Right renal pelvis (tissue), 4 donors: ENCODE measurements around the gene MEDAG. TPM values are rescaled to one million over a fixed set of nuclear protein-coding genes. Genes with fewer than 3 reads are reported as not detected.
"Not testable (repeated sequence)": the region's sequence is repeated elsewhere in the genome, so short reads cannot be mapped to it uniquely, and the experiment has no call there.

ENCODE experiments used
- DNase-seq, 4 donors: peaks; one replicate each; pipeline ENCODE4 v3.0.0-alpha.2; 2013; ENCODE audit warnings: low read depth in 4 of 4, low spot score in 3 of 4, missing footprints in 1 of 4
- polyA plus RNA-seq, 4 donors: library from polyadenylated mRNA; unstranded; fragments of 120-200 nt; gene quantifications; one replicate each; pipeline ENCODE4 v1.2.1, GENCODE V29; 2013; ENCODE audit not compliant: insufficient read length in 4 of 4

Gene MEDAG
- polyA plus RNA-seq, 4 donors = 0.90 to 2.2 (median 1.1) TPM

GRCh38 chr13:30906411-30907051, 460 bp downstream of the MEDAG start:
- DNase-seq = no peak

GRCh38 chr13:30907121-30907861, 1.2 kb downstream of the MEDAG start:
- no peak for DNase-seq

- DNase-seq = no peak
Observed at GRCh38 chr13:30908416-30908980, 2.4 kb downstream of the MEDAG start.

- no peak for DNase-seq
Observed at GRCh38 chr13:30910676-30911075, 4.6 kb downstream of the MEDAG start.

GRCh38 chr13:30915691-30916541, 9.8 kb downstream of the MEDAG start:
- DNase-seq = no peak

- DNase-seq = no peak
Observed at GRCh38 chr13:30916991-30917390, 10.9 kb downstream of the MEDAG start.

- no peak for DNase-seq
Observed at GRCh38 chr13:30918662-30919405, 12.8 kb downstream of the MEDAG start.

GRCh38 chr13:30920162-30920909, 14.3 kb downstream of the MEDAG start:
- DNase-seq = no peak

GRCh38 chr13:30923418-30923817, 17.3 kb downstream of the MEDAG start:
- DNase-seq = no peak

- DNase-seq = no peak
Observed at GRCh38 chr13:30924721-30925120, 18.6 kb downstream of the MEDAG start.

- no peak for DNase-seq
Observed at GRCh38 chr13:30925429-30925828, 19.4 kb downstream of the MEDAG start.

- DNase-seq = no peak
Observed at GRCh38 chr13:30926781-30927180, 20.7 kb downstream of the MEDAG start.

- DNase-seq = not testable (repeated sequence)
Observed at GRCh38 chr13:30927188-30927587, 21.1 kb downstream of the MEDAG start.

- no peak for DNase-seq
Observed at GRCh38 chr13:30927595-30927994, 21.5 kb downstream of the MEDAG start.

- DNase-seq = no peak
Observed at GRCh38 chr13:30928978-30929377, 22.9 kb downstream of the MEDAG start.

- DNase-seq = no peak
Observed at GRCh38 chr13:30932481-30933353, 26.6 kb downstream of the MEDAG start, which contains the start of gene TEX26. TSS of gene TEX26 (plus strand) at chr13:30932656. CDS start at chr13:30932716, 60 bp downstream.

GRCh38 chr13:30933354-30933670, 27.2 kb downstream of the MEDAG start:
- DNase-seq = no peak

GRCh38 chr13:30934381-30934780, 28.3 kb downstream of the MEDAG start:
- DNase-seq = no peak

GRCh38 chr13:30934803-30935202, 28.7 kb downstream of the MEDAG start:
- no peak for DNase-seq
